COLO829 (cell line): Measurements from ENCODE around the gene CELA2B.
"Not testable (repeated sequence)": the region's sequence is repeated elsewhere in the genome, so short reads cannot be mapped to it uniquely, and the experiment has no call there.

ENCODE experiments used
- DNase-seq: peaks from one replicate; pipeline ENCODE4 v3.0.0; 2012; ENCODE audit warnings: low spot score

The CELA2B gene

GRCh38 chr1:15469361-15469760 lies 6.5 kb upstream of the CELA2B start:
- no peak for DNase-seq

GRCh38 chr1:15469821-15470448 lies 6.0 kb upstream of the CELA2B start:
- DNase-seq: not testable (repeated sequence)

GRCh38 chr1:15471067-15471466 lies 4.8 kb upstream of the CELA2B start:
- DNase-seq: not testable (repeated sequence)

- DNase-seq: not testable (repeated sequence)
Measured at GRCh38 chr1:15471723-15472122, 4.2 kb upstream of the CELA2B start.

GRCh38 chr1:15472587-15472986 lies 3.3 kb upstream of the CELA2B start:
- DNase-seq: no peak

GRCh38 chr1:15476927-15477326 lies 1.0 kb downstream of the CELA2B start:
- DNase-seq: no peak

GRCh38 chr1:15477646-15478212 lies 1.8 kb downstream of the CELA2B start:
- no peak for DNase-seq

- no peak for DNase-seq
Measured at GRCh38 chr1:15479654-15480347, 3.9 kb downstream of the CELA2B start.

- DNase-seq: not testable (repeated sequence)
Measured at GRCh38 chr1:15482455-15482854, 6.6 kb downstream of the CELA2B start.

GRCh38 chr1:15482983-15483543 lies 7.2 kb downstream of the CELA2B start:
- DNase-seq: not testable (repeated sequence)

GRCh38 chr1:15483971-15484370 lies 8.1 kb downstream of the CELA2B start:
- DNase-seq: no peak

GRCh38 chr1:15484443-15484842 lies 8.5 kb downstream of the CELA2B start:
- not testable (repeated sequence) for DNase-seq

GRCh38 chr1:15485636-15486035 lies 9.7 kb downstream of the CELA2B start:
- DNase-seq: no peak

- DNase-seq: not testable (repeated sequence)
Measured at GRCh38 chr1:15486844-15487610, 11.1 kb downstream of the CELA2B start.

GRCh38 chr1:15488371-15488770 lies 12.5 kb downstream of the CELA2B start:
- no peak for DNase-seq

- DNase-seq: no peak
Measured at GRCh38 chr1:15489052-15489736, 13.3 kb downstream of the CELA2B start.

- DNase-seq: not testable (repeated sequence)
Measured at GRCh38 chr1:15491010-15491409, 15.1 kb downstream of the CELA2B start.

GRCh38 chr1:15492596-15492995 lies 16.7 kb downstream of the CELA2B start:
- DNase-seq: no peak

GRCh38 chr1:15493869-15494390 lies 18.0 kb downstream of the CELA2B start:
- no peak for DNase-seq

GRCh38 chr1:15500184-15501178 lies 24.6 kb downstream of the CELA2B start:
- DNase-seq: no peak
